HG03280 (cell line): Measurements from ENCODE around the gene LRRTM4.

ENCODE experiments used
- ATAC-seq: cut with Tn5 transposase; IDR thresholded peaks from one replicate; pipeline ENCODE4 v1.9.1; 2021; ENCODE audit warnings: mild to moderate bottlenecking, moderate library complexity; ENCODE audit not compliant: unreplicated experiment

LRRTM4 gene

GRCh38 chr2:77325395-77325794, 196.8 kb downstream of the LRRTM4 start:
- ATAC-seq, result no peak

- no peak for ATAC-seq
Observed at GRCh38 chr2:77322431-77322830, 199.7 kb downstream of the LRRTM4 start.

- no peak for ATAC-seq
Observed at GRCh38 chr2:77314721-77315120, 207.5 kb downstream of the LRRTM4 start.

- no peak for ATAC-seq
Observed at GRCh38 chr2:77310416-77310815, 211.8 kb downstream of the LRRTM4 start.

DNA sequence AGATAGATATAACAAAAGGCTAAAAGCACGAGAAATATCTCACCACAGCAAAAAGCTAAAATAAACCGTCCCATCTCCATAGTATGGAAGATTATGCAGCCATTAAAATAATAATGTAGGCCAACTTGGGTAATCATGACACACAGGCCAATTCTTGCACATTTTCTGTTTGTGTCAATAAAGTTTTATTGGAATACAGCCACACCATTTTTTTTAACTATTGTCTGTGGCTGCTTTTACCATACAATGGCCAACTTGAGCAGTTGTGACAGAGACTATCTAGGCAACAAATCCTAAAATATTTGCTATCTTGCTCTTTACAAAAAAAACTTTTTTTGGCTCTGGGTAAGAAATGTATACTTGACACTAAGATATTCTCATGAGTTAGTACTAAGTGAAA, 212.5 kb downstream of the LRRTM4 start:
- ATAC-seq, result no peak

GRCh38 chr2:77301441-77301840, 220.7 kb downstream of the LRRTM4 start:
- no peak for ATAC-seq

DNA sequence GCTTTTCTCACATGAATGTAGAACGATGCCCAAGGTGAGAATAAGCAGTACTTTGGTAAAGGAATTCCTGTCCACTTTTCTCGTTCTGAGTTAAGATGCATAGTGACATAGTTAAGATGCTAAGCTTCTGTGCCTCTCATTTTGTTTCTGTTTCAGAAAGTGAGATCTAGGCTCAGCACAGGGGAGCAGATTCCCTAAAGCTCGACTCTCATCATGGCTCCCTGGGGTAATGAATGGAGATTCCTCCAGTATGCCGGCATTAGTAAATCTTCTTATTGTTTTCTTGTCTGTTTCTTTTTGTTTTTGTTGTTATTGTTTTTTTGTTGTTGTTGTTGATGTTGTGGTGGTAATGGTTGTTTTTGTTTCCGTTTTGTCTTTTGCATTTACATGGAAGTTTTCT, 225.4 kb downstream of the LRRTM4 start:
- ATAC-seq, result no peak

DNA sequence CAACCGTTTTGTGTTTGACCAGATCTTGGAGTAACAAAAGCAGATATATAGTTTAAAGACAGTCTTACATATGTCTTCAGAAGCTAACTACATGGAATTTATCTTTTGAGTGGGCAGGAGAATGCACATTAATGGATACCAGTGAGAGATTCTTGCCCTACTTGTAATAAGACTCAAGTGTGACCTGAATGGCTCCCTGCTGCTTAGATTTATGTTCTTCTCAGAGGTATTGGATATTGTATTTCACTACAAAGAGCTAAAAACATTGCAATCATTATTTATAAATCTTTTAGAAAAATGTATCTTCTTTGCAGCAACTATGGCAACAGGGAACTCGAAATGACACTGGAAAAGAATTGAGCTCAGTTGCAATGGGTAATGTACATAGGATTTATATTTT, 227.7 kb downstream of the LRRTM4 start:
- ATAC-seq, result no peak

DNA sequence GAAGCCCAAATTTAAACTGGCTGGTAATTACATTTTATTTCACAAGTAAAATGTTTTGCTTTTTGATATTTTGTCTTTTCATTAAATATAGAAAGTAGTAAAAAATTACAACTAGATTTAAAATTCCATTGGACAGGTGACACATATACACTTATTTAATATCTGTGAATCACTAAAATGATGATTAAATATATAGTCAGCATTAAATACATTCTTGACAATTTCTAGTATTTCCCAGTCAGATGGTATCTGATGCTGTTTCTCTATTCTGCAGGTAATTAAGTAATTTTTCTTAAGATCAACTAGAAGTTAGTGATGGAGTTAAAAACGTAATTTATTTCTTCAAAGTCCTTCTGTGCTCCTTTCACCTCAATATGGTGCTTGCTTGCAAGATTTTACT, 237.8 kb downstream of the LRRTM4 start:
- ATAC-seq, result no peak

DNA sequence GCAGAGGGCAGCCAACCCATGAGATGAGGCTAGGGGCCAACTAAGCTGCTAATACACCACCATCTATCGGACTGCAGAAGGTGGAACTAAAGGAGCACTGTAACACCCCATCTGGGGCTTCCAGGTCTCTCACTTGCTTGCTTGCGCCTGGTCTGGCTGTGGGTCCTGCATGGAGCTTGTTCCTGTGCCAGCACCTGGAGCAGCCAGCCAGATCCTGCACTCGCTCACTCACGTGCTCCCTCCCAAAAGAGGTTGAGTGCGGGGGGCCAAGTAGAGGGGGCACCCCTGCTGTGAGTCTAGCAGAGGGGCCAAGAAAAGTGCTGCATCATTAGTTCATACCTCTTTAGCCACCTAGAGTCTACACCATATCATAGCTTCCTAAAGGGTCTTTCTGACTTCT, 250.9 kb downstream of the LRRTM4 start:
- ATAC-seq, result no peak

GRCh38 chr2:77270433-77270832, 251.7 kb downstream of the LRRTM4 start:
- ATAC-seq, result no peak

DNA sequence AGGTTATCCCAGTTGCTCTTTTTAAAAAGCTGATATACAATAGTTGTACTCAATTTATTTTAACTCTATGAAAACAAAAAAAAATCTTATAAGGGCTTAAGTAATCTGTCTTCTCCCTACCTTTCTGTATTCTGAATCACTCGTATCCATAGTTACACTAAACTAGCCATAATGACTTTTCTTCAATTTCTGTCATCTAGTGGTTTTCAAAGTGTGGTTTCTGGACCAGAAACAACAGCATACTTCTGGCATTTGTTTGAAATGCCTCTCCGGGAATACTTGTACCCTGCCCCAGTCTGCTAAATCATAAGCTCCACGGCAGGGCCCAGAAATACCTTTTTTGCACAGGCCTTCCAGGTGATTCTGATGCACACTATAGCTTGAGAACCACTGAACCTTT, 253.6 kb downstream of the LRRTM4 start:
- no peak for ATAC-seq

GRCh38 chr2:77232909-77233425, 289.2 kb downstream of the LRRTM4 start:
- no peak for ATAC-seq

DNA sequence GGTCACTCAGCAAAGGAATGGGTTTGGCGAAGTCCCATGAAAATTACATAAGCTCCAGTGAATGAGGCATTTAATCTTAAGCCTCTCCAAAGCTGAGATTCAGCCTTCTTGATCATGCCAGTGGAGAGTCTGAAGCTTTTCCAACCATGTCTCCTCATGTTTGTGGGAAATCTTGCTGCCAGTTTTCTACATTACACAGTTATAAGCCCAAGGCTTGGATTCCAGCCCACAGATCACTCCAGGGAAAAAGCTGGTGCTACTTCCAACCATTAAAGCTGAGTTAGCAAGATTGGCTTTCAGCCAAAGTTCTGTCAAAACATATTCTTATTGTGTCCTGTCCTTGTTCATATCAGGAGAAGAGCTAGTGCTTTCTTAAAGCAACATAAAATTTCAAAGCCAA, 293.8 kb downstream of the LRRTM4 start:
- no peak for ATAC-seq

DNA sequence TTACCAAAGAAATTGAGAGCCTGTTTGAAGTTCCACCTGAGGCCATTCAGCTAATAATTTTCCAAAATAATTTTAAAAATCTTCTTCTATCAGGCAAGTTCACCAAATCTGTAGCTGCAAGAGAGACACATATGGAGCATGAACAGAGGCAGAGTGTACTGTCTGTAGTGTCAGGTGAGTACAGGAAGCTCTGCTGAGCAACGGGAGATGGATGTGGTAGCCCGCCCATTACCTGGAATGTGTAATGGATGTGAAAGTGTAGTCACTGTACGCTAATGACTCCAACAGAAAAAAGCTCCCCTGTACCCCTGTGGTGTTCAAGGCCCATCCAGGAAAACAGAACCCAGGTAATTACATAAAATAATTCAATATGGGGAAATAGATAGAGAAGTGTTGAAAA, 311.5 kb downstream of the LRRTM4 start:
- ATAC-seq, result no peak

- ATAC-seq, result no peak
Observed at GRCh38 chr2:77207331-77207730, 314.8 kb downstream of the LRRTM4 start.

DNA sequence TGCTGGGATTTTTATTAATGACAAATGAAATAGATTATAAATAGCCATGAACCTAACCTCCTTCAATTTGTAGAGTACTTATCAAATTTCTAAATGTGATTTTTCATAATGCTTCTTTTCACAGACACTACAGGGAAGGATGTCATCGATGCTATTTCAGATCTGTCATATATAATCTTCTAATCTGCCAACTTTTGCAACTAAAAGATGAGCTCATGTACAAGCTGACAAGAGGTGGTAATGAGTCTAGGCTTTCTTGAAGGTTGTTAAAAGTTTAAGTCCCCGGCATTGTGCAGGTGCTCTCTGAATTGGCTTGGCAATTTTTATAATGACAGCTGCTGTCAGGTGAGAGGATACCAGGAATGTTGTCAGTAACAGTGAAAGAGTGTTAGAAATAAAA, 320.4 kb downstream of the LRRTM4 start:
- no peak for ATAC-seq

- ATAC-seq, result no peak
Observed at GRCh38 chr2:77199411-77199810, 322.8 kb downstream of the LRRTM4 start.

DNA sequence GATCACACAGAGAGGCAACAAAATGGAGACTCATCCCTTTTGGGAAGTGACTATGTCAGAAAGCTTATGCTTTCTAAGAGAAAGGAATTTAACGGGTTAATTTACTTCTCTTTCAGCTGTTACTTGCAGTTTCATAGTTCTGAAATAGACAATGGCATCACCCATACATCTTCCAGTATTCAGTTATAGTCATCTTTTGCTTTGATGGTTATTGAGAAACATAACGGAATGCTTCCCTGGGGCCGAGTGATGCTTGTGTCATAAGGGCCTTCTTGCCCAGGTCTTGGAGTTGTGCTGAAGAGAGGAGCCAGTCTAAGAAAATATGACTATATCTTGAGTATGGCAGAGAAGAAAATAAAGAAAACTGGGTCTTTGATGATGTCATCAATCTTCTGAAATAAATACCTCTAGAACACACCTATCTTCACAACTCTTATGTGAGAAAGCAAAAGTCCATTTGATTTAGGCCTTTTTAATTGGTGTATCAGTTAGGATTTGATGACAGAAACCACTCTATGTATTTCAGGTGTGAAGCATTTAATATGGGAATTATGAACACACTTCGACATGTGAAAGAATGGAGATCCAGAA, 328.2 kb downstream of the LRRTM4 start:
- ATAC-seq, result no peak

DNA sequence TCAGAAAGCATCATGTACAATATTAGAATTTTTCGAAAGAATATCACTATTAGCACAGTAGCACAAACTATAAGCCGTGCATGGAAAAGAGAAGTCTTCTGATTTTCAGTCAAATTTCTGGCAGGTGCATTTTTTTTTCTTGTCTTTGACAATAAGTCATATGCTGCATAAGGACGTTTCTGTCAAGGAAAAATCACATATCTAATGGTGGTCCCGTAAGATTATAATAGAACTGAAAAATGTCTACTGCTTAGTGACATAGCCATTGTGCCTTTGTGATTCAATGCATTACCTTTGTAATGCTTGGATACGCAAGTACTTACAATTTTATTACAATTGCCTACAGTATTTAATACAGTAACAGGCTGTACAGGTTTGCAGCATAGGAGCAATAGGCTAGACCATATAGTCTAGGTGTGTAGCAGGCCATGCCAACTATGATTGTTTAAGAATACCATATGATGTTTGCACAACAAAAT, 329.3 kb downstream of the LRRTM4 start:
- ATAC-seq, result no peak

- no peak for ATAC-seq
Observed at GRCh38 chr2:77191665-77192064, 330.5 kb downstream of the LRRTM4 start.

- ATAC-seq, result no peak
Observed at GRCh38 chr2:77190721-77191346, 331.3 kb downstream of the LRRTM4 start.

DNA sequence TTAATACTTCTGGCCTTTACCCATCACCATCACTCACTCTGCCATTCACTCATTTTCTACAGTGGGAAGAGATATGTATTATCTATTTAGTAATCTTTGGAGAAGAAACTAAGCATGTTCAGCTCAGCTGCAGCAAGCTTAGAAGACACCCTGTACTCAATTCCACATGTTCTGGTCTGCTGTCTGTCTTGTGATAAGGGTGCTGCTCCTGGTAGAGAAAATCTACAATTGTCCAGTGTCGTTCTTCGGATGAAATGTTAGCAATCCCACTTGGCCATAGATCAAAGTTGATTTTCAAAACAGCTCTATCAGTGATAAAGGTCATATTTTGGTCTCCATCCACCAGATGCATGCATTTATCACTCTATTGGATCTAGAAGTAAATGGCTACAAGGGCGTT, 337.1 kb downstream of the LRRTM4 start:
- ATAC-seq, result no peak
